PC-9 (cell line): ENCODE results near the gene MAS1.

Experiments used
- CTCF ChIP-seq: fragments of 200-600 bp; sonication (generic); conservative IDR thresholded peaks from 2 replicates; pipeline ENCODE4 v1.6.1; 2017; ENCODE audit warnings: mixed run types, antibody characterized with exemption, mild to moderate bottlenecking, moderate library complexity
- EZH2 ChIP-seq: fragments of 200-600 bp; sonication (generic); IDR thresholded peaks from 2 replicates; pipeline ENCODE4 v1.8.0; 2017; ENCODE audit warnings: antibody characterized with exemption, low read depth

GRCh38 chr6:159902620-159903019 lies 11.8 kb downstream of the MAS1 start:
- TF ChIP-seq EZH2 (no peak), CTCF (no peak)
